Endothelial cell of umbilical vein (primary cell): ENCODE data around the gene AP3S1. TPM values are rescaled to one million over a fixed set of nuclear protein-coding genes. Genes with fewer than 3 reads are reported as not detected.

Experiments used
- BruUV-seq: library from RNA; stranded (reverse); fragments of 400-500 nt; replicated peaks from 2 replicates; lab custom pipeline; 2021; lab: Mats Ljungman, UMichigan
- CTCF ChIA-PET: fragments of 300-600, 350-600 bp; sonication (Branson Sonifier 250); formaldehyde crosslinking; loops from one replicate; lab custom pipeline; 2021; ENCODE audit warnings: antibody characterized with exemption, inconsistent platforms; lab: Charles Lee
- POLR2A ChIA-PET: fragments of 300-600, 350-600 bp; sonication (Branson Sonifier 250); formaldehyde crosslinking; loops from one replicate; lab custom pipeline; 2021; ENCODE audit warnings: antibody characterized with exemption, inconsistent platforms; lab: Charles Lee
- DNase-seq: peaks from one replicate; pipeline ENCODE4 v3.0.0-alpha.2; 2011; ENCODE audit warnings: low read depth, low spot score
- FAIRE-seq: peaks from 2 replicates; lab custom pipeline; 2011; peaks lifted over from hg19 to GRCh38; lab: Jason Lieb, UNC
- H2AFZ ChIP-seq: 2 replicates; pipeline ENCODE4 v1.6.0; 2012; ENCODE audit warnings: low read depth, low read length, control low read depth, inconsistent platforms
- H3K27ac ChIP-seq: 2 replicates; pipeline ENCODE4 v1.5.1; 2011; ENCODE audit warnings: low read depth, mild to moderate bottlenecking, control low read depth, low read length, moderate library complexity; ENCODE audit not compliant: insufficient read depth
- H3K27me3 ChIP-seq, 2 experiments: 2 replicates each; pipeline versions ENCODE4 v1.6.0 to v1.6.1; 2011; ENCODE audit warnings: low read length in 2 of 2, mixed read lengths in 1 of 2; ENCODE audit not compliant: control insufficient read depth in 2 of 2, insufficient read depth in 2 of 2
- H3K36me3 ChIP-seq, 2 experiments: 2 replicates in 1 of 2; 3 replicates in 1 of 2; pipeline ENCODE4 v1.5.1; 2011; ENCODE audit warnings: low read length in 2 of 2, mild to moderate bottlenecking in 1 of 2, moderate library complexity in 1 of 2; ENCODE audit not compliant: control insufficient read depth in 2 of 2, insufficient read depth in 2 of 2; ENCODE audit errors: extremely low read depth in 1 of 2
- H3K4me1 ChIP-seq: 3 replicates; pipeline ENCODE4 v1.5.1; 2011; ENCODE audit warnings: mild to moderate bottlenecking, low read length; ENCODE audit not compliant: control insufficient read depth, insufficient read depth; ENCODE audit errors: extremely low read depth
- H3K4me2 ChIP-seq: 2 replicates; pipeline ENCODE4 v1.6.1; 2011; ENCODE audit warnings: low read length, control low read depth, mixed read lengths; ENCODE audit not compliant: insufficient read depth
- H3K4me3 ChIP-seq, 3 experiments: fragments of 200-600 bp in 1 of 3; sonication (generic), shearing (Covaris generic) in 1 of 3; replicated peaks in 1 of 3; 2 replicates each; pipeline ENCODE4 v1.5.1; 2011 to 2016; ENCODE audit warnings: control low read depth in 3 of 3, low read length in 3 of 3, mild to moderate bottlenecking in 2 of 3, inconsistent platforms in 1 of 3, low read depth in 1 of 3, moderate library complexity in 1 of 3; ENCODE audit not compliant: insufficient read depth in 1 of 3
- H3K79me2 ChIP-seq: 2 replicates; pipeline ENCODE4 v1.6.0; 2012; ENCODE audit warnings: low read length, inconsistent platforms; ENCODE audit not compliant: control insufficient read depth, insufficient read depth
- H3K9ac ChIP-seq: replicated peaks from 2 replicates; pipeline ENCODE3; 2011; ENCODE audit warnings: low read length, control low read depth; ENCODE audit not compliant: insufficient read depth; ENCODE audit errors: extremely low read depth
- H3K9me1 ChIP-seq: replicated peaks from 3 replicates; pipeline ENCODE4 v1.6.0; 2011; ENCODE audit warnings: mild to moderate bottlenecking, low read length; ENCODE audit not compliant: control insufficient read depth, insufficient read depth; ENCODE audit errors: extremely low read depth
- H3K9me3 ChIP-seq: replicated peaks from 2 replicates; pipeline ENCODE4 v1.5.1; 2012; ENCODE audit warnings: low read length, inconsistent platforms; ENCODE audit not compliant: control insufficient read depth, insufficient read depth
- H4K20me1 ChIP-seq: replicated peaks from 2 replicates; pipeline ENCODE3; 2011; ENCODE audit warnings: mild to moderate bottlenecking, low read length; ENCODE audit not compliant: control insufficient read depth, insufficient read depth; ENCODE audit errors: extremely low read depth
- EZH2 ChIP-seq: IDR thresholded peaks from 2 replicates; pipeline ENCODE4 v1.6.1; 2012; ENCODE audit warnings: borderline replicate concordance, low read depth, mild to moderate bottlenecking, moderate library complexity, low read length, inconsistent platforms; ENCODE audit not compliant: severe bottlenecking
- FOS ChIP-seq: IDR thresholded peaks from 2 replicates; pipeline ENCODE4 v1.6.1; 2011; ENCODE audit warnings: mild to moderate bottlenecking, low read length, moderate library complexity, borderline replicate concordance; ENCODE audit not compliant: insufficient read depth
- GATA2 ChIP-seq: IDR thresholded peaks from 2 replicates; pipeline ENCODE4 v1.7.0; 2011; ENCODE audit warnings: low read depth, mild to moderate bottlenecking, moderate library complexity, mixed read lengths, low read length; ENCODE audit not compliant: insufficient read length, insufficient read depth
- JUN ChIP-seq: IDR thresholded peaks from 2 replicates; pipeline ENCODE4 v1.6.1; 2011; ENCODE audit warnings: borderline replicate concordance, low read depth; ENCODE audit not compliant: insufficient read length, insufficient read depth
- MYC ChIP-seq: IDR thresholded peaks from one replicate; pipeline ENCODE4 v1.6.1; 2011; ENCODE audit warnings: mild to moderate bottlenecking, low read depth, low read length
- POLR2A ChIP-seq: IDR thresholded peaks from 2 replicates; pipeline ENCODE4 v1.6.1; 2012; ENCODE audit warnings: low read depth, mild to moderate bottlenecking, control low read depth, low read length
- POLR2AphosphoS5 ChIP-seq: IDR thresholded peaks from 2 replicates; pipeline ENCODE4 v1.6.1; 2012; ENCODE audit warnings: low read depth, mild to moderate bottlenecking, control low read depth, low read length, moderate library complexity; ENCODE audit not compliant: insufficient read depth
- dilution Hi-C: fragments of 300-500 bp; cut with MboI; formaldehyde crosslinking; loops from one replicate; pipeline ENCODE4 v1.15.0; 2019; ENCODE audit warnings: low sequenced_read_pairs; ENCODE audit not compliant: extremely low pct_ligation_motif_present
- intact Hi-C: fragments of 100-400 bp; cut with micrococcal nuclease; formaldehyde crosslinking; loops from one replicate; pipeline ENCODE4 v1.10.0; 2022
- polyA plus RNA-seq, 4 experiments: library from polyadenylated mRNA; depleted of rRNA in 3 of 4; stranded (reverse) in 3 of 4; unstranded in 1 of 4; fragments of >200 nt; gene quantifications; 2 replicates each; pipeline versions ENCODE4 v1.2.1 to v1.2.3, GENCODE V29; 2011 to 2012; ENCODE audit warnings: missing spikeins in 1 of 4
- total RNA-seq: library from RNA; stranded (reverse); gene quantifications from 2 replicates; pipeline ENCODE4 v1.2.3, GENCODE V29; 2021
- TF ChIP-seq, protein P1 (sequence below): IDR thresholded peaks from 2 replicates; pipeline ENCODE4 v1.6.1; 2011; ENCODE audit not compliant: insufficient read depth, insufficient read length
- TF ChIP-seq, protein P2 (sequence below), 2 donors: IDR thresholded peaks; 1 replicate in 1 of 2; 2 replicates in 1 of 2; pipeline ENCODE4 v1.5.1; 2011; ENCODE audit warnings: low read length in 2 of 2, mild to moderate bottlenecking in 2 of 2, moderate library complexity in 2 of 2, control low read depth in 1 of 2, inconsistent platforms in 1 of 2, low read depth in 1 of 2; ENCODE audit not compliant: insufficient read depth in 1 of 2; ENCODE audit errors: extremely low read depth in 1 of 2

The AP3S1 gene
- total and polyA plus RNA-seq, 2 donors (not counting 3 experiments of a cell fraction or from before 2014, with no cell fraction given) = 26.5 to 85.7 TPM

GRCh38 chr5:115930630-115931337, 89.0 kb downstream of the AP3S1 start:
- no peaks in the 10 kb centered on the region for H3K27me3 ChIP-seq

More at GRCh38 chr5:115930630-115931337, 89.0 kb downstream of the AP3S1 start:
- Histone ChIP-seq H3K4me3 (no peak overlapping the region), H3K9ac (no peak overlapping the region), H3K27ac (no peak overlapping the region), H2AFZ (no peak overlapping the region), H3K9me1 (no peaks in the 10 kb centered on the region), H3K36me3 (no peaks in the 10 kb centered on the region), H3K9me3 (no peaks in the 10 kb centered on the region), H3K4me1 (no peaks in the 10 kb centered on the region), H3K79me2 (no peaks in the 10 kb centered on the region), H3K4me2 (no peak overlapping the region), H4K20me1 (no peaks in the 10 kb centered on the region)
- POLR2A ChIA-PET = no interaction called here
- intact Hi-C loops (no loop called here), dilution Hi-C loops (no loop called here)
- no peak for FAIRE-seq
- no TSS peak for BruUV-seq
- CTCF ChIA-PET = no interaction called here
- TF ChIP-seq MYC = no peak
- TF ChIP-seq, protein P1, sequence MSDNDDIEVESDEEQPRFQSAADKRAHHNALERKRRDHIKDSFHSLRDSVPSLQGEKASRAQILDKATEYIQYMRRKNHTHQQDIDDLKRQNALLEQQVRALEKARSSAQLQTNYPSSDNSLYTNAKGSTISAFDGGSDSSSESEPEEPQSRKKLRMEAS = no peak
- no peak for TF ChIP-seq POLR2AphosphoS5
- no peak for TF ChIP-seq POLR2A
- no peak for TF ChIP-seq FOS
- TF ChIP-seq, protein P2, sequence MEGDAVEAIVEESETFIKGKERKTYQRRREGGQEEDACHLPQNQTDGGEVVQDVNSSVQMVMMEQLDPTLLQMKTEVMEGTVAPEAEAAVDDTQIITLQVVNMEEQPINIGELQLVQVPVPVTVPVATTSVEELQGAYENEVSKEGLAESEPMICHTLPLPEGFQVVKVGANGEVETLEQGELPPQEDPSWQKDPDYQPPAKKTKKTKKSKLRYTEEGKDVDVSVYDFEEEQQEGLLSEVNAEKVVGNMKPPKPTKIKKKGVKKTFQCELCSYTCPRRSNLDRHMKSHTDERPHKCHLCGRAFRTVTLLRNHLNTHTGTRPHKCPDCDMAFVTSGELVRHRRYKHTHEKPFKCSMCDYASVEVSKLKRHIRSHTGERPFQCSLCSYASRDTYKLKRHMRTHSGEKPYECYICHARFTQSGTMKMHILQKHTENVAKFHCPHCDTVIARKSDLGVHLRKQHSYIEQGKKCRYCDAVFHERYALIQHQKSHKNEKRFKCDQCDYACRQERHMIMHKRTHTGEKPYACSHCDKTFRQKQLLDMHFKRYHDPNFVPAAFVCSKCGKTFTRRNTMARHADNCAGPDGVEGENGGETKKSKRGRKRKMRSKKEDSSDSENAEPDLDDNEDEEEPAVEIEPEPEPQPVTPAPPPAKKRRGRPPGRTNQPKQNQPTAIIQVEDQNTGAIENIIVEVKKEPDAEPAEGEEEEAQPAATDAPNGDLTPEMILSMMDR (IDR thresholded peaks at IDR 0.05; ENCODE audit: extremely low read depth in 1 of 2, insufficient read depth in 1 of 2, low read depth in 1 of 2, low read length in 2 of 2) = no peak
- no peak for TF ChIP-seq EZH2
- TF ChIP-seq GATA2 = no peak
- no peak for TF ChIP-seq JUN
- DNase-seq = no peak
